ENCODE measurements around the gene DOLPP1.
A peak's percentile ranks its signal among the peaks of the same experiment; 100 is the strongest.

DOLPP1 gene

DNA sequence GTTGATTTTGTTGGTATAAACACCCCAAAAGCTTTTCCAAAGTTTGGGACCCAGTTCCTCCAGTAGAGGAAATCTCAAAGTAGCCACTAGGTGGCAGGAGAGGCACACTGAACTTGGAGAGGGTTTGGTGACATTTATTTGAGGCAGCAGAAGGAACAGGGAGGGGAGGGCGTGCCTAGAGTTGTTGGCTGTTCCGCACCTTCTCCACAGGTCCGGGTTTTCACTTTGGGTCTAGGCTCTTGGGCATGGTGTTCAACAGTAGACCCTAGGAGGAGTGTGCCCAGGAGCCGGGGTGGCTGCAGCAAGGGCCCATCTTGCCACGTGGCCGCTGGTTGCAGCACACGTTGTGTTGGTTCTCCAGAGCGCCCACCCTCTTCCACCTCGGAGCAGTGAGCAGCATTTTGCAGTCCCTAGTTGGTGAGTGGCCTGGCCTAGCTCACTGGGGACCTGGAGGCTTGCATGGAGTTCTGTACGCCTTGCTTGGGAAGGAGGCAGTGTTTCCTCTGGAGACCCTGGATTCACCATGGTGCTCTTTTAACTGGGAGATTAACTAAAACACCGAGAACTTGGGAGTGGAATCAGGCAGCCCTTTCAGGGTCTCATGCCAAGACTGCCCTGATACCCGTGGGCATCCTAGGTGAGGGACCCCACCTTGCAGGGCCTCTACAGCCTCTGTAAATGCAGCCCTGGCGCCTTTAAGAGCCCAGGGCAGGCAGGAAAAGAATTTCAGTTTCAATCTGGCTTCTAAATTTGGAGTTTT is 58.5 kb downstream of the DOLPP1 start:
- peak; percentile 72 for DNase-seq (ENCODE audit: low spot score)

DNA sequence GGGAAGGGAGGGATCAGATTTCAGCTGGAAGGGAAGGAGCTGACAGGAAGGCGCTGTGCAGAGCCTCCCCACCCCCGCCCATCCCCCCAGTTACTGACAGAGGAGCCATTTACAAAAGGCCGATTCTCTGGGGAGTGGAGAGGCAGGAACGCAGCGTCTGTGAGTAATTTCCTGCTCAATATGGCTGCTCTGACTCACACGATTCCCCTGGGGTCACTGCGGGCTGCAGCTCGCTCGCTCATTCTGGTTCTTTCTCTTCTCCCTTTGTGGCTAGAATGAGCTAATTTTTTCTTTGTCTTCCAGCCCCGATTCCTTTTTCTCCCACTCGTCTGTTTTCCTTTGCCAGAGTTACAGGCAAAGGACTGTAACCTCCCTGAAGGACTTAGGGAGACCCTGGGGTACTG is 59.1 kb downstream of the DOLPP1 start:
- DNase-seq (ENCODE audit: low spot score): peak; percentile 92
